Colonic mucosa (tissue), 4 donors: ENCODE measurements around the gene KCNG4. TPM values are rescaled to one million over a fixed set of nuclear protein-coding genes. Genes with fewer than 3 reads are reported as not detected.

Source experiments
- DNase-seq: peaks from one replicate; pipeline ENCODE4 v3.0.0-alpha.2; 2020
- H3K27ac ChIP-seq: fragments of 200-600 bp; one replicate; pipeline ENCODE4 v1.8.0; 2021
- H3K27me3 ChIP-seq: fragments of 200-600 bp; one replicate; pipeline ENCODE4 v1.8.0; 2021
- H3K36me3 ChIP-seq: fragments of 200-600 bp; one replicate; pipeline ENCODE4 v1.8.0; 2021
- H3K4me1 ChIP-seq: fragments of 200-600 bp; one replicate; pipeline ENCODE4 v1.8.0; 2021; ENCODE audit warnings: mild to moderate bottlenecking
- H3K4me3 ChIP-seq: fragments of 200-600 bp; one replicate; pipeline ENCODE4 v1.8.0; 2021
- H3K9ac ChIP-seq, 2 donors: one replicate each; pipeline ENCODE4 v1.7.0; 2013; ENCODE audit warnings: control low read depth in 2 of 2, low read depth in 2 of 2, low read length in 2 of 2
- H3K9me3 ChIP-seq: fragments of 200-600 bp; one replicate; pipeline ENCODE4 v1.8.0; 2021
- intact Hi-C: fragments of 100-400 bp; cut with DNase I; formaldehyde crosslinking; loops from one replicate; pipeline ENCODE4 v1.14.1; 2022
- total RNA-seq, 2 donors: library from RNA; stranded (reverse); fragmentation: NEBNext Ultra II Directional in 1 of 2; extraction: Animal tissue kit (Norgen Biotek cat#: 25700) in 1 of 2; gene quantifications; one replicate each; pipeline ENCODE4 v1.2.1, GENCODE V29; 2021
- TF ChIP-seq, protein P1 (sequence below): fragments of 200-600 bp; IDR thresholded peaks from one replicate; pipeline ENCODE4 v1.8.0; 2022; ENCODE audit warnings: antibody characterized with exemption, mild to moderate bottlenecking
- donor health status: healthy.
- donor health status: DM: no; HTN: no; CAD: no.
- donor health status: DM: no; HTN: no; CAD: no.

KCNG4 gene
- total RNA-seq, 2 donors from 2014 or later: not detected

- H3K4me1 ChIP-seq: no peaks in the 10 kb centered on the region
- TF ChIP-seq, protein P1, sequence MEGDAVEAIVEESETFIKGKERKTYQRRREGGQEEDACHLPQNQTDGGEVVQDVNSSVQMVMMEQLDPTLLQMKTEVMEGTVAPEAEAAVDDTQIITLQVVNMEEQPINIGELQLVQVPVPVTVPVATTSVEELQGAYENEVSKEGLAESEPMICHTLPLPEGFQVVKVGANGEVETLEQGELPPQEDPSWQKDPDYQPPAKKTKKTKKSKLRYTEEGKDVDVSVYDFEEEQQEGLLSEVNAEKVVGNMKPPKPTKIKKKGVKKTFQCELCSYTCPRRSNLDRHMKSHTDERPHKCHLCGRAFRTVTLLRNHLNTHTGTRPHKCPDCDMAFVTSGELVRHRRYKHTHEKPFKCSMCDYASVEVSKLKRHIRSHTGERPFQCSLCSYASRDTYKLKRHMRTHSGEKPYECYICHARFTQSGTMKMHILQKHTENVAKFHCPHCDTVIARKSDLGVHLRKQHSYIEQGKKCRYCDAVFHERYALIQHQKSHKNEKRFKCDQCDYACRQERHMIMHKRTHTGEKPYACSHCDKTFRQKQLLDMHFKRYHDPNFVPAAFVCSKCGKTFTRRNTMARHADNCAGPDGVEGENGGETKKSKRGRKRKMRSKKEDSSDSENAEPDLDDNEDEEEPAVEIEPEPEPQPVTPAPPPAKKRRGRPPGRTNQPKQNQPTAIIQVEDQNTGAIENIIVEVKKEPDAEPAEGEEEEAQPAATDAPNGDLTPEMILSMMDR: no peak
- H3K27me3 ChIP-seq: no peaks in the 10 kb centered on the region
- no peak overlapping the region for H3K9ac ChIP-seq
- H3K9me3 ChIP-seq: no peaks in the 10 kb centered on the region
- no peak overlapping the region for H3K27ac ChIP-seq
- no peak for DNase-seq
- intact Hi-C loops: no loop called here
- no peaks in the 10 kb centered on the region for H3K36me3 ChIP-seq
- no peak overlapping the region for H3K4me3 ChIP-seq
Observed at GRCh38 chr16:84258266-84258665, 18.5 kb upstream of the KCNG4 start.

DNA sequence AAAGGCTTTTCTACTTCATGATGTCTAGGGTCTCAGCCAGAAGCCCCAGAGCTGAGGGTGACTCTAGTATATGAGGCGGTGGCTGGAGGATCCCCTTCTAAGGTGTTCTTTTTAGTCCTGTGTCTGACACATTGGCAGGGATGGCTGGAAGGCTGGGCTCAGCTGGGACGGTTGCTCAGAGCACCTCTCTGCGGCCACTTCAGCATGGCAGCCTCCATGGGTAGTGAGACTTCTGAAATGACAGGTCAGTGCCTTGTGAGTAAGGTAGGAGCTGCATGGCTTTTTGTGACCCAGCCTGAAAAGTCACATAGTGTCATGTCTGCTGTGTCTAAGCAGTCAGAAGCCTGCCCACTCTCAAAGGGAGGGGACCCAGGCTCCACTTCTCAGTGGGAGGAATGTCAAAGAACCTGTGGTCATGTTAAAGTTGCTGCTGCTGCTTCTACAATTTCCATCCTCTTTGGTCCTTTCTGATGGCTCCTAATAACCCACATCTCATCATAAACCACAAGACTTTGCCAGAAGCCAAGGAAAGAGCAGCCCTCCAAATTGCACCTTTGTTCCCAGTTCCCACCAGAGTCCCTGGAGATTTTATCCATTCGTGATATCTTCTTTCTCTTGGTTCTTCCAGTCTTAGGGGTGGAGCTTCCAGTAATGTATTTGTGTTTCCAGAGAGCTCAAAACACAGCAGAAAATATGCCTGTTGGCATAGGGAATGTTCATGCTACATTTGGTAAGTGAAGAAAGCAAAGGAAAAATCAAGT is 15.4 kb upstream of the KCNG4 start:
- intact Hi-C loops: no loop called here
- no peaks in the 10 kb centered on the region for H3K4me1 ChIP-seq
- TF ChIP-seq, protein P1: no peak
- H3K27ac ChIP-seq: no peak overlapping the region
- H3K27me3 ChIP-seq: no peaks in the 10 kb centered on the region
- no peaks in the 10 kb centered on the region for H3K36me3 ChIP-seq
- H3K9ac ChIP-seq: no peak overlapping the region
- H3K9me3 ChIP-seq: no peaks in the 10 kb centered on the region
- DNase-seq: no peak
- H3K4me3 ChIP-seq: no peak overlapping the region

DNA sequence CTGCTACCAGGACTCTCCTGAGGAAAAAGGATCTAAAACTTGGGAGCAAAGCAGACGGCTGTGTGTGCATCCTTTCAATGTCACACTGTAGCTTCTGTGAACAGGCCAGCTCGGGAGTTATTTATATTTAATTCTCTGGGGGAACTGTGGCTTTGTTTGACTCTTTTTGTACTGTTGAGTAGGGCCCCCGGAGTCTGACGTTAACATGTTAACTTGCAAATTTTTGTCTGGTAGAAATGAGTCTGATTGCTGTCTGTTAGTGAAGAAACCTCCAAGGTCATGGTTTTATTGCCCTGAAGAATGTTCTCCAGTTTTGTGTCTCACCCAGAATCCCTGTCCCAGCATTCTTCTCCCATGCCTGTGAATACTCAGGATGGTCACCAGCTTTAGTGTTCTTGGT is 14.2 kb upstream of the KCNG4 start:
- intact Hi-C loops: no loop called here

DNA sequence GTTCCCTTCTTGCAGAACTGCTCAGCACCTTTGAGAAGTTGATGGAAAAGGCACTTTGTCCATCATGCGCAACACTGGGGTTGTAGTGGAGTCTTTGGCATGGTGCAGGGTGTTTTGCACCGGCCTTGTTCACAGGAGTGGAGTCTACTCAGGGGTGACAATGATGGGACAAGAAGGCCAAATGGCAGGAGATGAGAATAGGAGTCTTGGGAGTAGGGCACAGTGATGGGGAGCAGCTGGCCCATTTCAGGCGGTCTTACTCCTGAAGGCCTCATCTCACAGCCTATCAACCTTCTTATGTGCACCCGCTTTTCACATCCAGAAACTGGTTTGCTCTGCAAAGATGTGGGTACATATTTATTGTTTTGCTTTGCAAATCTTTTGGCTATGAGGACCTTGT is 13.4 kb upstream of the KCNG4 start:
- H3K9me3 ChIP-seq: no peaks in the 10 kb centered on the region
- H3K4me3 ChIP-seq: no peak overlapping the region
- no peak overlapping the region for H3K9ac ChIP-seq
- H3K4me1 ChIP-seq: no peaks in the 10 kb centered on the region
- H3K36me3 ChIP-seq: no peaks in the 10 kb centered on the region
- TF ChIP-seq, protein P1: no peak
- H3K27me3 ChIP-seq: no peaks in the 10 kb centered on the region
- intact Hi-C loops: no loop called here
- DNase-seq: no peak
- no peak overlapping the region for H3K27ac ChIP-seq

More for the DNA sequence above, 14.2 kb upstream of the KCNG4 start:
- TF ChIP-seq, protein P1: no peak
- Histone ChIP-seq H3K27ac (no peak overlapping the region), H3K9me3 (no peaks in the 10 kb centered on the region), H3K4me1 (no peaks in the 10 kb centered on the region), H3K4me3 (no peak overlapping the region), H3K36me3 (no peaks in the 10 kb centered on the region), H3K27me3 (no peaks in the 10 kb centered on the region), H3K9ac (no peak overlapping the region)
- no peak for DNase-seq

DNA sequence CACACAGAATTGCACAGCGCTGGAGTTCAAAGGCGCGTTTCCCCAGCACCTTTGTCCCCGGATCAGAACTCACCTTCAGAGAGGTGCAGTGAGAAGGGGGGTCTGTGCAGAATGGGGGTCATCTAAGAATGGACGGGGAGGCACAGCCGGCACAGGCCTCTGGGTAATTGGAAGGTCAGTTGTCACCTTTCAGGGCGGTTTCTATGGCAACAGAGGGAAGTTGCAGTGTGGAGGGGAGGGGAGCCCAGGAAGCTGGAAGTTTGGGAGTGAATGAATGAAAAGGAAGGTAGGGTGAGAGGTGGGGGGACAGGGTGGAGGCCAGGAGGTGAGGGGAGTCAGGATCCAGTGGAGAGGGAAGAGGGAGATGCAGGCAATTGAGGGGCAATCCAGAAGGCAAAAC is 12.4 kb upstream of the KCNG4 start:
- Histone ChIP-seq H3K9me3 (no peaks in the 10 kb centered on the region), H3K36me3 (no peaks in the 10 kb centered on the region), H3K4me1 (no peaks in the 10 kb centered on the region), H3K9ac (no peak overlapping the region), H3K27me3 (no peaks in the 10 kb centered on the region), H3K4me3 (no peak overlapping the region), H3K27ac (no peak overlapping the region)
- TF ChIP-seq, protein P1: no peak
- intact Hi-C loops: no loop called here
- no peak for DNase-seq
